Measurements from ENCODE around the gene NQO1.

DNA sequence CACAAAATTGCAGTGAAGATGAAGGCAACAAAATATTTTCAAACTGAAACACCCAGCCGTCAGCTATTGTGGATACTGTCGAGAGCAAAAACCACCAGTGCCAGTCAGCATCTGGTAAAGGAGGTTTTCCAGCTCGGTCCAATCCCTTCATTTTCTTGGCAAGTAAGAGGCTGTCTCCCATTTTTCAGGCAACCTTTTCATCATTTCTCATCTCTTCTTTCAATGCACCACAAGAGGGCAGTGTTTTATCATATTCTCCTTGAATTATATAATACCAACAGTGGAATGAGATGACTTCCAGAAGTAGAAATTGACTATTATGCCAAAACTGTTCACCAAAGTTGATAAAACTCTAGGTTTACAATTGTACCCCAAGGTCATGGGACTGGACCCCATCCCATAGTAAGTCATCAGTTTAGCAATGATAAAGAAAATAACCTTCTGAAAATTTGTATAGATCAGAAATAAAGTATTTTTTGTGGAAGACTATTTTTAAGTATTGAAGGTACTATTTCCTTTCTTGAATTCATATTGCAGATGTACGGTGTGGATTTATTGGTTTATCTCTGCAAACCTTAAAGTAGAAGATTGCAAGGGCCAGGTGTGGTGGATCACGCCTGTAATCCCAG lies 16.8 kb downstream of the NQO1 start:
- TF ChIP-seq, protein P1, sequence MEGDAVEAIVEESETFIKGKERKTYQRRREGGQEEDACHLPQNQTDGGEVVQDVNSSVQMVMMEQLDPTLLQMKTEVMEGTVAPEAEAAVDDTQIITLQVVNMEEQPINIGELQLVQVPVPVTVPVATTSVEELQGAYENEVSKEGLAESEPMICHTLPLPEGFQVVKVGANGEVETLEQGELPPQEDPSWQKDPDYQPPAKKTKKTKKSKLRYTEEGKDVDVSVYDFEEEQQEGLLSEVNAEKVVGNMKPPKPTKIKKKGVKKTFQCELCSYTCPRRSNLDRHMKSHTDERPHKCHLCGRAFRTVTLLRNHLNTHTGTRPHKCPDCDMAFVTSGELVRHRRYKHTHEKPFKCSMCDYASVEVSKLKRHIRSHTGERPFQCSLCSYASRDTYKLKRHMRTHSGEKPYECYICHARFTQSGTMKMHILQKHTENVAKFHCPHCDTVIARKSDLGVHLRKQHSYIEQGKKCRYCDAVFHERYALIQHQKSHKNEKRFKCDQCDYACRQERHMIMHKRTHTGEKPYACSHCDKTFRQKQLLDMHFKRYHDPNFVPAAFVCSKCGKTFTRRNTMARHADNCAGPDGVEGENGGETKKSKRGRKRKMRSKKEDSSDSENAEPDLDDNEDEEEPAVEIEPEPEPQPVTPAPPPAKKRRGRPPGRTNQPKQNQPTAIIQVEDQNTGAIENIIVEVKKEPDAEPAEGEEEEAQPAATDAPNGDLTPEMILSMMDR (conservative IDR thresholded peaks at IDR 0.05; ENCODE audit: low read length): peak; percentile 85
- TF ChIP-seq EZH2phosphoT487 (IDR thresholded peaks at IDR 0.05; ENCODE audit: borderline replicate concordance): no peak
